Measurements from ENCODE around the gene RAB43. TPM values are rescaled to one million over a fixed set of nuclear protein-coding genes. Genes with fewer than 3 reads are reported as not detected.

RAB43 gene
- total RNA-seq, 1 experiment from 2014 or later: 13.5 TPM

- Histone ChIP-seq H4K20me1 (ENCODE audit: insufficient read depth) (no peaks in the 10 kb centered on the region), H3K9me2 (ENCODE audit: insufficient read depth) (no peaks in the 10 kb centered on the region), H3K4me3 (replicated peaks in 1 of 2; ENCODE audit: low read depth in 1 of 2, low read length in 2 of 2) (no peak overlapping the region), H3K4me2 (ENCODE audit: low read length) (no peak overlapping the region), H3K9me3 (ENCODE audit: control insufficient read depth in 1 of 2, insufficient read depth in 1 of 2, low read depth in 1 of 2, low read length in 2 of 2) (no peaks in the 10 kb centered on the region), H3K4me1 (ENCODE audit: control insufficient read depth in 1 of 2, insufficient read depth in 2 of 2, low read length in 2 of 2) (peaks cover 0 to 26% of the 10 kb centered on the region in 2 experiments; a peak in 3 of 4 replicates), H3K27me3 (ENCODE audit: insufficient read depth, low read length) (no peaks in the 10 kb centered on the region), H3K9ac (ENCODE audit: low read length) (no peak overlapping the region), H3K79me2 (ENCODE audit: insufficient read depth, low read length) (no peaks in the 10 kb centered on the region), H2AFZ (ENCODE audit: low read depth, low read length, poor library complexity, severe bottlenecking) (peak overlapping the region; percentile 11), H3K27ac (ENCODE audit: low read depth, low read length) (no peak overlapping the region), H3K36me3 (ENCODE audit: control insufficient read depth in 1 of 2, insufficient read depth in 2 of 2, low read length in 2 of 2) (no peaks in the 10 kb centered on the region)
- ChIA-PET RAD21 (ENCODE audit: low non-redundant PET in 1 of 2, low total read pairs in 2 of 2, uncharacterized antibody in 2 of 2, unreplicated experiment in 2 of 2) (no interaction called here), POLR2A (no interaction called here), CTCF (interaction anchor here (2.9 kb wide), 1 partner anchor 192 kb away, joined by 51 read pairs; no protein-coding TSS in a partner anchor)
- intact Hi-C loops (cut with micrococcal nuclease): no loop called here
- no peak for DNase-seq (ENCODE audit: low read depth, low spot score)
- TF ChIP-seq RAD21 (IDR thresholded peaks at IDR 0.05; ENCODE audit: low read depth) (no peak), MAX (IDR thresholded peaks at IDR 0.05) (no peak), YY1 (IDR thresholded peaks at IDR 0.05; ENCODE audit: extremely low read depth, insufficient replicate concordance, low read depth, low read length) (no peak), ATF3 (IDR thresholded peaks at IDR 0.05) (no peak), CTCF (IDR thresholded peaks at IDR 0.05 in 2 of 3, conservative IDR thresholded peaks at IDR 0.05 in 1 of 3; ENCODE audit: borderline replicate concordance in 1 of 3, insufficient read depth in 1 of 3, low read depth in 2 of 3, low read length in 2 of 3) (no peak), REST (IDR thresholded peaks at IDR 0.05; ENCODE audit: low read depth) (no peak), SP1 (IDR thresholded peaks at IDR 0.05; ENCODE audit: low read depth) (no peak), SIN3A (IDR thresholded peaks at IDR 0.05; ENCODE audit: low read depth) (no peak), CBX3 (IDR thresholded peaks at IDR 0.05; ENCODE audit: low read depth) (no peak), JUND (IDR thresholded peaks at IDR 0.05) (no peak), FOSL1 (IDR thresholded peaks at IDR 0.05; ENCODE audit: low read depth) (no peak), SRF (IDR thresholded peaks at IDR 0.05; ENCODE audit: low read depth) (no peak), ZFX (IDR thresholded peaks at IDR 0.05) (no peak), POLR2A (IDR thresholded peaks at IDR 0.05; ENCODE audit: borderline replicate concordance, extremely low read depth, insufficient read depth, insufficient read length) (no peak), ELF1 (IDR thresholded peaks at IDR 0.05; ENCODE audit: borderline replicate concordance, low read depth) (no peak), ZNF274 (IDR thresholded peaks at IDR 0.05; ENCODE audit: low read depth, low read length) (no peak)
- no peak for ATAC-seq
- no TSS peak for BruUV-seq (replicated peaks)
Observed at GRCh38 chr3:129054605-129055104, 66.9 kb downstream of the RAB43 start.
